HCT116 (cell line): ENCODE data around the gene SUPT3H. TPM values are rescaled to one million over a fixed set of nuclear protein-coding genes. Genes with fewer than 3 reads are reported as not detected.

Experiments used
- ATAC-seq: fragments of 200-7000 bp; cut with Tn5 transposase; 2 replicates; pipeline ENCODE4 v1.9.1; 2020; ENCODE audit warnings: mild to moderate bottlenecking, moderate library complexity
- BruUV-seq: library from RNA; stranded (reverse); fragments of 400-500 nt; replicated peaks from 2 replicates; lab custom pipeline; 2021; lab: Mats Ljungman, UMichigan
- CTCF ChIA-PET: fragments of 300-600 bp; sonication (Branson Sonifier 250); formaldehyde crosslinking; loops from one replicate; lab custom pipeline; 2021; ENCODE audit warnings: antibody characterized with exemption; lab: Charles Lee
- POLR2A ChIA-PET: fragments of 300-600, 350-600 bp; sonication (Branson Sonifier 250); formaldehyde crosslinking; loops from one replicate; lab custom pipeline; 2021; ENCODE audit warnings: antibody characterized with exemption; lab: Charles Lee
- RAD21 ChIA-PET, 2 experiments: fragments of 300-600 bp; sonication (Branson Sonifier 250); formaldehyde crosslinking; loops; one replicate each; lab custom pipeline; 2023; ENCODE audit warnings: low total read pairs in 2 of 2; ENCODE audit not compliant: uncharacterized antibody in 2 of 2, unreplicated experiment in 2 of 2, low non-redundant PET in 1 of 2; lab: Charles Lee
- DNase-seq: peaks from one replicate; pipeline ENCODE4 v3.0.0-alpha.2; 2010; ENCODE audit warnings: low read depth, low spot score
- H2AFZ ChIP-seq: fragments of 200-600 bp; shearing (Covaris generic), sonication (generic); 2 replicates; pipeline ENCODE4 v1.6.1; 2017; ENCODE audit warnings: low read depth, mixed run types, mixed read lengths, antibody characterized with exemption, low read length; ENCODE audit not compliant: poor library complexity, severe bottlenecking
- H3K27ac ChIP-seq: 2 replicates; pipeline ENCODE4 v1.5.1; 2012; ENCODE audit warnings: low read depth, low read length
- H3K27me3 ChIP-seq: fragments of 200-600 bp; sonication (generic); 2 replicates; pipeline ENCODE4 v1.6.1; 2016; ENCODE audit warnings: mixed run types, low read length, mixed read lengths; ENCODE audit not compliant: insufficient read depth
- H3K36me3 ChIP-seq, 2 experiments: fragments of 200-500 bp in 1 of 2; fragments of 200-600 bp in 1 of 2; sonication (Bioruptor generic) in 1 of 2; sonication (generic) in 1 of 2; 2 replicates each; pipeline versions ENCODE4 v1.5.1 to v1.6.1; 2014 to 2016; ENCODE audit warnings: low read length in 2 of 2, inconsistent platforms in 1 of 2, mixed read lengths in 1 of 2, mixed run types in 1 of 2; ENCODE audit not compliant: insufficient read depth in 2 of 2, control insufficient read depth in 1 of 2
- H3K4me1 ChIP-seq, 2 experiments: fragments of 200-600 bp in 1 of 2; sonication (generic) in 1 of 2; 2 replicates each; pipeline versions ENCODE4 v1.5.1 to v1.6.1; 2012 to 2017; ENCODE audit warnings: low read length in 2 of 2, inconsistent platforms in 1 of 2, mild to moderate bottlenecking in 1 of 2, mixed read lengths in 1 of 2, mixed run types in 1 of 2, moderate library complexity in 1 of 2; ENCODE audit not compliant: insufficient read depth in 2 of 2, control insufficient read depth in 1 of 2
- H3K4me2 ChIP-seq: fragments of 200-600 bp; sonication (generic); 2 replicates; pipeline ENCODE4 v1.6.1; 2017; ENCODE audit warnings: mixed run types, low read length, mixed read lengths
- H3K4me3 ChIP-seq, 2 experiments: fragments of 200-600 bp in 1 of 2; sonication (generic) in 1 of 2; replicated peaks in 1 of 2; 2 replicates each; pipeline ENCODE4 v1.5.1; 2011 to 2016; ENCODE audit warnings: low read length in 2 of 2, control low read depth in 1 of 2, low read depth in 1 of 2, mild to moderate bottlenecking in 1 of 2, mixed read lengths in 1 of 2, mixed run types in 1 of 2
- H3K79me2 ChIP-seq: fragments of 200-600 bp; sonication (generic); 2 replicates; pipeline ENCODE4 v1.6.1; 2017; ENCODE audit warnings: mild to moderate bottlenecking, mixed run types, low read length, moderate library complexity, mixed read lengths; ENCODE audit not compliant: insufficient read depth
- H3K9ac ChIP-seq: fragments of 200-600 bp; sonication (generic); 2 replicates; pipeline ENCODE4 v1.6.1; 2016; ENCODE audit warnings: low read length, mixed read lengths
- H3K9me2 ChIP-seq: fragments of 200-600 bp; sonication (generic), shearing (Covaris generic); 2 replicates; pipeline ENCODE4 v1.6.1; 2017; ENCODE audit warnings: mixed run types, mild to moderate bottlenecking, moderate library complexity; ENCODE audit not compliant: insufficient read depth
- H3K9me3 ChIP-seq, 2 experiments: fragments of 200-500 bp in 1 of 2; fragments of 200-600 bp in 1 of 2; sonication (Bioruptor generic) in 1 of 2; sonication (generic) in 1 of 2; 2 replicates each; pipeline ENCODE4 v1.6.1; 2014 to 2017; ENCODE audit warnings: low read length in 2 of 2, mixed read lengths in 2 of 2, inconsistent platforms in 1 of 2, low read depth in 1 of 2, mild to moderate bottlenecking in 1 of 2, mixed run types in 1 of 2, moderate library complexity in 1 of 2; ENCODE audit not compliant: control insufficient read depth in 1 of 2, insufficient read depth in 1 of 2
- H4K20me1 ChIP-seq: fragments of 200-600 bp; sonication (generic), shearing (Covaris generic); 2 replicates; pipeline ENCODE4 v1.6.1; 2017; ENCODE audit warnings: mixed run types, mild to moderate bottlenecking, moderate library complexity; ENCODE audit not compliant: insufficient read depth
- ATF3 ChIP-seq: IDR thresholded peaks from 2 replicates; pipeline ENCODE4 v1.6.1; 2012
- CBX3 ChIP-seq: IDR thresholded peaks from 2 replicates; pipeline ENCODE4 v1.6.1; 2012; ENCODE audit warnings: low read depth
- CTCF ChIP-seq, 3 experiments: fragments of 200-600 bp in 1 of 3; sonication (generic) in 1 of 3; IDR thresholded peaks in 2 of 3; conservative IDR thresholded peaks in 1 of 3; 2 replicates each; pipeline ENCODE4 v1.5.1; 2012 to 2017; ENCODE audit warnings: low read depth in 2 of 3, low read length in 2 of 3, antibody characterized with exemption in 1 of 3, borderline replicate concordance in 1 of 3, control low read depth in 1 of 3, mild to moderate bottlenecking in 1 of 3, mixed read lengths in 1 of 3, mixed run types in 1 of 3, moderate library complexity in 1 of 3; ENCODE audit not compliant: insufficient read depth in 1 of 3
- EGR1 ChIP-seq: IDR thresholded peaks from 2 replicates; pipeline ENCODE4 v1.6.1; 2012; ENCODE audit warnings: low read depth
- ELF1 ChIP-seq: IDR thresholded peaks from 2 replicates; pipeline ENCODE4 v1.6.1; 2012; ENCODE audit warnings: low read depth, borderline replicate concordance
- EZH2 ChIP-seq: fragments of 200-600 bp; sonication (generic); IDR thresholded peaks from 2 replicates; pipeline ENCODE4 v1.6.1; 2017; ENCODE audit warnings: antibody characterized with exemption, mixed run types
- EZH2phosphoT487 ChIP-seq: fragments of 200-600 bp; IDR thresholded peaks from 2 replicates; pipeline ENCODE4 v1.6.1; 2018; ENCODE audit warnings: antibody characterized with exemption, borderline replicate concordance
- FOSL1 ChIP-seq: IDR thresholded peaks from 2 replicates; pipeline ENCODE4 v1.6.1; 2012; ENCODE audit warnings: low read depth
- JUND ChIP-seq: IDR thresholded peaks from 2 replicates; pipeline ENCODE4 v1.6.1; 2012
- MAX ChIP-seq: IDR thresholded peaks from 2 replicates; pipeline ENCODE4 v1.6.1; 2012
- POLR2A ChIP-seq: IDR thresholded peaks from 2 replicates; pipeline ENCODE4 v1.7.0; 2011; ENCODE audit warnings: borderline replicate concordance; ENCODE audit not compliant: insufficient read depth, insufficient read length; ENCODE audit errors: extremely low read depth
- POLR2AphosphoS5 ChIP-seq: IDR thresholded peaks from 2 replicates; pipeline ENCODE4 v1.6.1; 2011; ENCODE audit warnings: mild to moderate bottlenecking, low read depth, low read length, moderate library complexity
- RAD21 ChIP-seq: IDR thresholded peaks from 2 replicates; pipeline ENCODE4 v1.6.1; 2012; ENCODE audit warnings: low read depth, mild to moderate bottlenecking
- REST ChIP-seq: IDR thresholded peaks from 2 replicates; pipeline ENCODE4 v1.6.1; 2012; ENCODE audit warnings: low read depth
- SP1 ChIP-seq: IDR thresholded peaks from 2 replicates; pipeline ENCODE4 v1.6.1; 2012; ENCODE audit warnings: low read depth
- SRF ChIP-seq: IDR thresholded peaks from 2 replicates; pipeline ENCODE4 v1.6.1; 2012; ENCODE audit warnings: low read depth
- TCF7L2 ChIP-seq: IDR thresholded peaks from 2 replicates; pipeline ENCODE4 v1.7.0; 2011; ENCODE audit warnings: borderline replicate concordance, inconsistent platforms; ENCODE audit not compliant: insufficient read depth, insufficient read length; ENCODE audit errors: extremely low read depth
- YY1 ChIP-seq: IDR thresholded peaks from 2 replicates; pipeline ENCODE4 v1.6.1; 2011; ENCODE audit warnings: low read length, low read depth, moderate library complexity, mild to moderate bottlenecking; ENCODE audit not compliant: insufficient replicate concordance; ENCODE audit errors: extremely low read depth
- ZBTB33 ChIP-seq: IDR thresholded peaks from 2 replicates; pipeline ENCODE4 v1.6.1; 2011; ENCODE audit warnings: mild to moderate bottlenecking, low read length, moderate library complexity; ENCODE audit not compliant: insufficient replicate concordance; ENCODE audit errors: extremely low read depth
- intact Hi-C: fragments of 100-400 bp; cut with micrococcal nuclease; formaldehyde crosslinking; loops from 2 replicates; pipeline ENCODE4 v1.10.0; 2022
- total RNA-seq: library from RNA; stranded (reverse); gene quantifications from one replicate; pipeline ENCODE4 v1.2.1, GENCODE V29; 2021; ENCODE audit not compliant: unreplicated experiment

Gene SUPT3H
- total RNA-seq, 1 experiment from 2014 or later: 7.4 TPM

- POLR2A ChIA-PET: no interaction called here
- DNase-seq: no peak
- Histone ChIP-seq H3K9ac (no peak overlapping the region), H4K20me1 (no peaks in the 10 kb centered on the region), H3K9me3 (no peaks in the 10 kb centered on the region), H2AFZ (no peak overlapping the region), H3K4me2 (no peak overlapping the region), H3K36me3 (no peaks in the 10 kb centered on the region), H3K27me3 (no peaks in the 10 kb centered on the region), H3K4me3 (no peak overlapping the region), H3K27ac (no peak overlapping the region), H3K9me2 (no peaks in the 10 kb centered on the region), H3K4me1 (no peaks in the 10 kb centered on the region), H3K79me2 (no peaks in the 10 kb centered on the region)
- ATAC-seq: no peak
- CTCF ChIA-PET: interaction anchor here (1.3 to 1.4 kb wide), 2 partner anchors 13 to 641 kb away, joined by 3 to 4 read pairs; no protein-coding TSS in a partner anchor
- RAD21 ChIA-PET: no interaction called here
- no TSS peak for BruUV-seq
- intact Hi-C loops: no loop called here
- TF ChIP-seq FOSL1: no peak
- TF ChIP-seq EZH2phosphoT487: no peak
- TF ChIP-seq POLR2AphosphoS5: no peak
- TF ChIP-seq MAX: no peak
- no peak for TF ChIP-seq ZBTB33
- no peak for TF ChIP-seq EZH2
- no peak for TF ChIP-seq RAD21
- TF ChIP-seq CBX3: no peak
- TF ChIP-seq ELF1: no peak
- TF ChIP-seq TCF7L2: no peak
- no peak for TF ChIP-seq SRF
- TF ChIP-seq JUND: no peak
- TF ChIP-seq CTCF (IDR thresholded peaks at IDR 0.05 in 2 of 3, conservative IDR thresholded peaks at IDR 0.05 in 1 of 3; ENCODE audit: borderline replicate concordance in 1 of 3, insufficient read depth in 1 of 3, low read depth in 2 of 3, low read length in 2 of 3): no peak
- TF ChIP-seq REST: no peak
- TF ChIP-seq EGR1: no peak
- TF ChIP-seq YY1: no peak
- TF ChIP-seq ATF3: no peak
- TF ChIP-seq POLR2A: no peak
- TF ChIP-seq SP1: no peak
Observed at GRCh38 chr6:45073771-45074170, 304.0 kb downstream of the SUPT3H start.
